Measurements from ENCODE around the gene PCSK2.

PCSK2 gene

GRCh38 chr20:17334932-17335331 lies 108.1 kb downstream of the PCSK2 start:
- DNase-seq (ENCODE audit: low read depth in 3 of 3): no peak

DNA sequence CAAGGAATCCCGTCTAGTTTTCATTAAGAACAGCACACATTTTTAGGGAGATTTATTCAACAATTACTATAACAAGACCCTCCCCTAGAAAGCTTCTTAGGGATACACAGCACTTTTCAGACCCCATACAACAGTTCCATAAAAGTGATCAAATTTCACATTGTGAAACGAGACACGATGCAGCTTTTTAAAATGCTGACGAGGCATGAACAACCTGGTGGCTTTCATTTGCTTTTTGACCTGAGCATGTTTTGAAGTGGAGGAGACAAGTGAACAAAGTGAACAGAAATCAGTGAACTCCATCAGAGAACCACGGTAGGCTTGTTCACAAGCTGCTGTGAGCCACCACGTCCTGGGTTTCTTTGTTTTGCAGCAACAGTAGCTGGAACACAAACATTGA lies 112.2 kb downstream of the PCSK2 start:
- no peak for DNase-seq (ENCODE audit: low read depth in 3 of 3)

DNA sequence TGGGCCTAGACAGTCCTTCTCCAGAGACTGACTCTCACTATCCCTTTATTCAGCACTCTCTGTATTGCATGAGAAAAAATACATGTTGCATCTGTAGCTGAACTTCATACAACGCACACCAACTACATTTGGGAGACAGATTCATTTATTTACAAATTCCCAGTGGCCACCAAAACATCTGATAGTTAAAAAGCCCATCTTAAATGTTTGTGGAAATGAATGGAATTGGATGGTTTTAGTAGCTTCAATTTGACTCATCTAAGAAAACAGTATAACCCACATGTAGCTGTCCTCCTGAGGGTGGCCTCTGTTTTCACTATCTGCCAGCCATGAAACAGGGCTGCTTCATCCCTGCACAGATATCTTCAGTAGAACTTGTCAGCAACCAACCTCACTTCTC lies 116.3 kb downstream of the PCSK2 start:
- DNase-seq (ENCODE audit: low read depth in 3 of 3): no peak

DNA sequence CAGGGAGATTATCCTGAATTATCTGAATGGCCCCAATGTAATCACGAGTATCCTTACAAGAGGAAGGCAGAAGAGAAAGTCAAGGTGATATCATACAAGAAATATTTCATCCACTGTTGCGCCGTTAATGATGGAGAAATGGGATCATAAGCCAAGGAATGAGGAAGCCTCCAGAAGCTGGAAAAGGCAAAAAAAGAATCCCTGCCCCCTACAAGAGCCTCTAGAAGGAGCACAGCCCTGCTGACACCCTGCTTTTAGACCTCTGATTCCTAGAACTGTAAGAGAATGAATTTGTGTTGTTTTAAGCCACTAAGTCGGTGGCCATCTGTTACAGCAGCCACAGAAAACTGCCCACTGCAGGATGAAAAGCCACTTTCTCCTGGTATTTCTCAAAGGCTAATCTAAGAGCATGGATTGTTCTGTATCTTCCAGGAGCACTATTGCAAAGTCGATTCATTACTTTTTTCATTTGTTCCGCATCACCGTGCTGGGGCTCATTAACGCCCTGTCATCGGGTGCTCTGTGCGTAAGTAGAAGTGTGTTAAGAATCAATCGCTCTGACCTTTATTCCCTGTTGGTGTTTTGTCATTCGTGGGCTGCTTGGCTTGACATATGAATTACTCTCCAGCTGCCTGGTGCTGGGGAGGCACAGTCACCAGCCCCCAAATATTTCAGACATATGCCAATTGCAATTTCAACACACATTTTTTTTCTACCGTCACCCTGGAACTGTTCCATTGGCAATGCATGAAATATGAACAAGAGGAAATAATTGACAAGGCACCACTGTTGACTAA lies 117.0 kb downstream of the PCSK2 start:
- no peak for DNase-seq (ENCODE audit: low read depth in 3 of 3)

- DNase-seq (ENCODE audit: low read depth in 3 of 3): no peak
Observed at GRCh38 chr20:17344790-17345189, 118.0 kb downstream of the PCSK2 start.

DNA sequence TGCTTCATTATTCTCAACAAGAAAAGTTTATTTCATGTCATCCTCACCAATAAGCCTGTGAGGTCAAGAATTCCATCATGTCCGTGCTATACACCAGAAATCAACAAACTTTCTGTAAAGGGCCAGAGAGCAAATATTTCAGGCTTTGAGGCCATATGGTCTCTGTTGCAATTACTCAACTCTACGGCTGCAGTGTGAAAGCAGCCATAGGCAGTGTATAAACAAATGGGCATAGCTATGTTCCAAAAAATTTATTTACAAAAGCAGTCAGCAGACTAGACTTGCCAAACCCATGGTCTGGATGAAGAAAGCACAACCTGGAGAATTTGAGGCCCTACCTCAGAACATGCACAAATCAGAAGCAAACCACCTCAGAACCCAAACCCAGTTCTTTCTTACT lies 118.5 kb downstream of the PCSK2 start:
- DNase-seq (ENCODE audit: low read depth in 3 of 3): no peak

- no peak for DNase-seq (ENCODE audit: low read depth in 3 of 3)
Observed at GRCh38 chr20:17350321-17350720, 123.5 kb downstream of the PCSK2 start.

GRCh38 chr20:17357238-17357637 lies 130.4 kb downstream of the PCSK2 start:
- DNase-seq (ENCODE audit: low read depth in 3 of 3): no peak

GRCh38 chr20:17358854-17359253 lies 132.0 kb downstream of the PCSK2 start:
- DNase-seq (ENCODE audit: low read depth in 3 of 3): no peak

DNA sequence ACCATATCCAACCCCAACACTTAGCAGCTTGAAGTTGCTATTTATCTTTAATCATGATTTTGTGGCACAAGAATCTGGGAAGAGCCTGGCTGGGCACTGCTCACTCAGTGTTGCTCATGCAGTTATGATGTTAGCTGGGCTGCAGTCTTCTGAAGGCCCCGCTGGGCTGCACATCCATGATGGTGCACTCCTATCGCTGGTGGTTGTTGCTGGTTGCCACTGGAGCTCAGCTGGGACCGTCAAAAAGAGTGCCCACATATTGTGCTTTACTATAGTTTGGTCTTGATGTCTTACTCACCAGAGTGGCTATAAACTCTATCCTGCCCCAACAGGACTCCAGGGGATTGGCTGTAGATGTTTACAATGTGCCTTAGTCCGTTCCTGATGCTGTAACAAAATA lies 137.8 kb downstream of the PCSK2 start:
- no peak for DNase-seq (ENCODE audit: low read depth in 3 of 3)

GRCh38 chr20:17365831-17366230 lies 139.0 kb downstream of the PCSK2 start:
- no peak for DNase-seq (ENCODE audit: low read depth in 3 of 3)

DNA sequence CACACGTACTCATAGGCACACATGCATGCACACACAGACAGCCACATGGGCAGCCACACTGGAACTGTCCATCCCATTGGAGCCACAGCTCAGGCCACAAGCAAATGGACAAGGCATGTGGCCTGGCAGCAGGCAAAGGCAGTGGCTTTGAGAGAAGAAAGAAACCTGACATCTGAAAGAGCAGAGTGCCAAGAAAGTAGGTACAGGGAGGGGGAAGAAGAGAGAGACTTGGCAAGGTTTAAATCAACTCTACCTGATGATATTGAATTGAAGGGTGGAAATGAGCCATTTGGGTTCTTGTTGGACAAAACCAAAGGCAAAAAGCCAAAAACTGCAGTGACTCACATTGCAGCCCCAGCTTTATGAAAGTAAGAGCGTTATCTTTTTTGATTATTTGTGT lies 142.7 kb downstream of the PCSK2 start:
- no peak for DNase-seq (ENCODE audit: low read depth in 3 of 3)

GRCh38 chr20:17372806-17373440 lies 146.1 kb downstream of the PCSK2 start:
- no peak for DNase-seq (ENCODE audit: low read depth in 3 of 3)

DNA sequence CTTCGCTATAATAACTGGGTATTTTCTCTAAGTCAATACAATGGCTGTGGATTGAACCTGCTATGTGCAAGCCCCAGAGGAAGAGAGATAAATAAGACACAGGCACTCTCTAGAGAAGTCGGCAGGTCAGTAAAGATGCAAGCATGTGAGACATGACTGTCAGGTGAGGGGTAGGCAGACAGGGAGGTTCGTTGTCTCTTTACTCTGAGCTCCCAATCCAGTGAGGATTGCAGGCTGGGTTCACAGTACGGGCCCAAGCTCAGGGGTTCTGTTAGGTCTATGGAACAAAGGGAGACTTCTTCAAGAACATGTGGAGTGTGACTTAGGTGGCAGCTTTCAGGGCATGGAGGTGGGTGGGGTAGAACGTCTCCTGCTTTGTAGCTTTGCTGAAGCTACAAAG lies 147.2 kb downstream of the PCSK2 start:
- no peak for DNase-seq (ENCODE audit: low read depth in 3 of 3)

- DNase-seq (ENCODE audit: low read depth in 3 of 3): no peak
Observed at GRCh38 chr20:17376031-17376430, 149.2 kb downstream of the PCSK2 start.

DNA sequence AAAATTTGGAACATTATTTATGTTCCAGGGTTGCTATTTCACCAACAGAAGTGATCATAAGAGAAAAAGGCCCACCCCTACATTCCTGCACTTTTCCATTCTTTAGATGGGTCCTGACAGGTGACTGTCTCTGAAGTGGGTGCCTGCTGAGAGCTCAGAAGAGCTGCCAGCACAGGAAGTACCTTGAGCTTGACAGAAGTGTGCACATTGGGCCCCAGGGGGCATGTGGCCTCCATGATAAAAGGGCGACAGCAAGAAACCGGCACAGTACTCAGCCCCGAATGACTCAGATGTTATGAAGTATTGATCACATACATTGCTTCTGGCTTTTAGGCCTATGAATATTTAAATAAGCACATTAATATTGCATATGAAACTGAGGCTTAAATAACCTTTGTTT lies 150.4 kb downstream of the PCSK2 start:
- DNase-seq (ENCODE audit: low read depth in 3 of 3): no peak

DNA sequence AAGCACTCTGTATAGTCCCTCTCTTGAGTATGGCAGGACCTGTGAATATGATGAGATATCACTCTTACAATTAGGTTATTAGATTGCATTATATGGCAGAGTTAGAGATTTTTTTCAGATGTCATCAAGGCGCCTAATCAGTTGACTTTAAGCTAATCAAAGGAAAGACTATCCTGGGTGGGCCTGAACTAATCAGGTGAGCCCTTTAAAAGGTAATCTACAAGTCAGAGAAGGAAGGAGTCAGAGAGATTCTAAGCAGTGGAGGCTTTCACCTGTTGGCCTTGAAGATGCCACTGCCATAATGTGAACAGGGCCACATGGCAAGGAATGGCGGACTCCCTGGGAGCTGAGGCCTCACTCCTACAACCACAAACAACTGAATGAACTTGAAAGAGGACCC lies 152.8 kb downstream of the PCSK2 start:
- no peak for DNase-seq (ENCODE audit: low read depth in 3 of 3)

DNA sequence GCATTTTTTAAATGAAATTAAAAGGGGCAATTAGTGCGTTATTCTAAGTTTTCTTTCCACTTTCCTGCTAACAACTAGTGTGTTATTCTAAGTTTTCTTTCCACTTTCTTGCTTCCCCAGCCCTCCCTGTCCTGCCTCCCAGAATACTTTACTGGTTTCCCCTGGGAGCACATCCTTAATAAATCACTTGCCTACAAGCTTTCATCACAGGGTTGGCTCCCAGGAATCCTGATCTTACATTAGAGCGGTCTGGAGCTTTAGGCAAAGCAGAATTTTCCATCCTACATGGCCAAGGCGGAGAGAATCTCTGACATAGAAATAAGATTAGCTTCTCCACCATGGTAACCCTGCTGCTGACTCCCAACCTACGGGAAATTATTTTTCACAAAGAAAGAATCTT lies 154.0 kb downstream of the PCSK2 start:
- DNase-seq (ENCODE audit: low read depth in 3 of 3): no peak

DNA sequence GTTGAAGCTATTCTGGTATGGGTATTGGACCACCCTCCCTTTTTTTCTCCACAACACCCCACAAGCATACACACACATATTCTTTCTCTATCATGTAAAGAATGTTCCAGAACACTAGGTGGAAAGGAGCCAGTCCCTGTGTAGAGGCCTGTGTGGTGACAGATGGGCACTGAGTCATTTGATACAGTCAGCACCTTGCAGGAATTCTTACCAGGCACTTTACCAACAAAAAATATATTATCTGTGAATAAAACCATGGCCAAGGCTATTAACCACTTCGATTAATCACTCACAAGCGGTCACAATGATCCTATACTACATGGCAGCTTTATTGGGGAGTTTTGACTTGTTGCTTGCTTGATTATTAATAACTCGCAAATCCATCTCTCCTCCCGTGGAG lies 154.9 kb downstream of the PCSK2 start:
- DNase-seq (ENCODE audit: low read depth in 3 of 3): no peak

DNA sequence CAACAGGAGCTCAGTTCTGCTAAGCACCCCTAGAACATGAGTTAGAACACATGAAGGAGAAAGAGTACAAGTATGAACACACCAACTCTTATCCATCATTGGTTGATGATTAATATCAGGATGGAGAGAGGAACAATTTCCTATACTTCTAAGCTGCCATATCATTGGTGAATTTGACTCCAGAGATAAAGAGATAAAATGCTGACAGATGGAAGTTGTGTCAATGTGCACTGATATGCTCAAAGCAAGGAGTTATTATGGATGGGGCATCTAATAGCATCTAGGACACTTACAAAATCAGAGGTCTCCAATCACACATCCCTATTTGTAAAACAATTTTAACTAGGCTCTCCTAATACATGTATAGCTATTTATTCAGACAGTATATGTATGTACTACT lies 159.0 kb downstream of the PCSK2 start:
- no peak for DNase-seq (ENCODE audit: low read depth in 3 of 3)

DNA sequence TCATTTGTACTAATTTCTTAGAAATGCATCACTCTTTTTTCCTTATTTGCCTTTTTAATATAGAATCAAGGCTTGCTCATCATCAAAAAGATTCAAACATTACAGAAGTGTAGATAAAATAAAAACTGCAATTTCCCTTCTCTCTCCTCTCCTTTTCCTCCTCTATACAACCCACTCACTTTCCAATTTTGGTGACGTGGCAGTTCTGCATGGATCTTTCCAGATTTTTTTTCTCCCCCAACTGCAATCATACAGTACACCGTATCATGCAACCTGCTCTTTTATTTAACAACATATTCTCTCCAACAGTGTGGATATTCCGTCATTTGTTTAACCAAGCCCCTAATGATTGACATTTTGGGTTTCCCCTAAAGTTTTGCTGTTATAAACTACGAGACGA lies 163.8 kb downstream of the PCSK2 start:
- no peak for DNase-seq (ENCODE audit: low read depth in 3 of 3)

- DNase-seq (ENCODE audit: low read depth in 3 of 3): no peak
Observed at GRCh38 chr20:17391127-17391771, 164.4 kb downstream of the PCSK2 start.

DNA sequence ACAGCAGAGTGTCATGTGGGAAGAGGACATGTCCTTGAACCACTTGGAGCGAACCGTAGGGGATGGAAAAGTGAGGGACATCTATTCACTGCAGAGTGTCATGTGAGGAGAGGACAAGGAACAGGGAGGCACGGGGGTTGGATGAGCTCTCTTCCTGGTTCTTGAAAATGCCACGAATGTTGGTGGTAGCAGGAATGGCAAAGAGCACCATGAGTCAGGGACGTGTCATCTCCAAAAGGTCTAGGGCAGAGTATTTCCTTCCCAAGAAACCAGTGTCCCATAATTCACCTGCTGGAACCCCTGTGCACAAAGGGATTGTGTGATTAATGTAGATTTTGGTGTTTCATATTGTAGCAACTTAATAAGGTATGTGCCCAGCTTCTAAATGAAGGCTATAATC lies 167.6 kb downstream of the PCSK2 start:
- DNase-seq (ENCODE audit: low read depth in 3 of 3): no peak
